Right lobe of liver (tissue), 4 donors: Measurements from ENCODE around the gene KCTD7.
"Not testable (repeated sequence)": the region's sequence is repeated elsewhere in the genome, so short reads cannot be mapped to it uniquely, and the experiment has no call there.

Source experiments
- POLR2A ChIP-seq: fragments of 450-650 bp; IDR thresholded peaks from one replicate; pipeline ENCODE4 v1.6.1; 2017; ENCODE audit warnings: antibody characterized with exemption, mild to moderate bottlenecking
- TF ChIP-seq, protein P1 (sequence below), 4 donors: fragments of 200-600 bp in 3 of 4; fragments of 450-650 bp in 1 of 4; IDR thresholded peaks; one replicate each; pipeline versions ENCODE4 v1.5.1 to v1.8.0; 2016 to 2022; ENCODE audit warnings: antibody characterized with exemption in 4 of 4, mild to moderate bottlenecking in 2 of 4
- donor health status: DM: no; HTN: no; CAD: no.
- donor health status: DM: no; HTN: no; CAD: no.
- donor health status: DM: no; HTN: yes; CAD: no.

DNA sequence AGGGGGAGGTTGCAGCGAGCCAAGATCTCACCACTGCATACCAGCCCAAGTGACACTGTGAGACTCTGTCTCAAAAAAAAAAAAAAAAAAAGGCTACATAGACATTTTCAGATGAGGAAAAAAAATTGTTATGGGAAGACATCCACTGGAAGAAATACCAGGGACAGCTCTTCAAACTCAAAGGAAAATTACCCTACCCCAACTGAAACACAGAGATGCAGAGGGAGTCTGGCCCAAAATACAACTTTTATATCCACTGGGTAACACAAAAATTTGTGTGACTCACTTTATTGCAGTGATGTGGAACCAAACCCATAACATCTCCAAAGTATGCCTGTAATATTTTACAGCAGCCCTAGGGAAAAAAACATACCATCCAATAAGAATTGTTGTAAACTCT is 40.5 kb upstream of the KCTD7 start:
- TF ChIP-seq, protein P1, sequence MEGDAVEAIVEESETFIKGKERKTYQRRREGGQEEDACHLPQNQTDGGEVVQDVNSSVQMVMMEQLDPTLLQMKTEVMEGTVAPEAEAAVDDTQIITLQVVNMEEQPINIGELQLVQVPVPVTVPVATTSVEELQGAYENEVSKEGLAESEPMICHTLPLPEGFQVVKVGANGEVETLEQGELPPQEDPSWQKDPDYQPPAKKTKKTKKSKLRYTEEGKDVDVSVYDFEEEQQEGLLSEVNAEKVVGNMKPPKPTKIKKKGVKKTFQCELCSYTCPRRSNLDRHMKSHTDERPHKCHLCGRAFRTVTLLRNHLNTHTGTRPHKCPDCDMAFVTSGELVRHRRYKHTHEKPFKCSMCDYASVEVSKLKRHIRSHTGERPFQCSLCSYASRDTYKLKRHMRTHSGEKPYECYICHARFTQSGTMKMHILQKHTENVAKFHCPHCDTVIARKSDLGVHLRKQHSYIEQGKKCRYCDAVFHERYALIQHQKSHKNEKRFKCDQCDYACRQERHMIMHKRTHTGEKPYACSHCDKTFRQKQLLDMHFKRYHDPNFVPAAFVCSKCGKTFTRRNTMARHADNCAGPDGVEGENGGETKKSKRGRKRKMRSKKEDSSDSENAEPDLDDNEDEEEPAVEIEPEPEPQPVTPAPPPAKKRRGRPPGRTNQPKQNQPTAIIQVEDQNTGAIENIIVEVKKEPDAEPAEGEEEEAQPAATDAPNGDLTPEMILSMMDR (IDR thresholded peaks at IDR 0.05) = not testable (repeated sequence)
- TF ChIP-seq POLR2A = not testable (repeated sequence)
